K562 (cell line): ENCODE data around the gene GLI1. TPM values are rescaled to one million over a fixed set of nuclear protein-coding genes. Genes with fewer than 3 reads are reported as not detected.

ENCODE experiments used
- MAZ ChIP-seq, 2 experiments: fragments of 450-650 bp in 1 of 2; sonication (generic) in 1 of 2; formaldehyde crosslinking; IDR thresholded peaks in 1 of 2; conservative IDR thresholded peaks in 1 of 2; 2 replicates each; pipeline versions ENCODE4 v1.4.0 to v1.5.0; 2020; ENCODE audit warnings: mild to moderate bottlenecking in 1 of 2, missing genetic modification reagents in 1 of 2
- NCOA4 ChIP-seq: fragments of 450-650 bp; IDR thresholded peaks from 2 replicates; pipeline ENCODE4 v1.6.1; 2018; ENCODE audit warnings: mild to moderate bottlenecking; ENCODE audit not compliant: partially characterized antibody
- TEAD1 ChIP-seq, 2 experiments: fragments of 450-650 bp in 1 of 2; sonication (generic) in 1 of 2; formaldehyde crosslinking; IDR thresholded peaks; 2 replicates each; pipeline versions ENCODE4 v1.4.0 to v1.8.0; 2020 to 2022; ENCODE audit warnings: mild to moderate bottlenecking in 2 of 2, missing genetic modification reagents in 1 of 2
- TEAD4 ChIP-seq, 2 experiments: sonication (generic) in 1 of 2; formaldehyde crosslinking in 1 of 2; IDR thresholded peaks; 2 replicates each; pipeline versions ENCODE4 v1.6.1 to v1.8.0; 2012 to 2022; ENCODE audit warnings: borderline replicate concordance in 1 of 2, inconsistent platforms in 1 of 2, low read length in 1 of 2, mild to moderate bottlenecking in 1 of 2, missing genetic modification reagents in 1 of 2
- ZBED1 ChIP-seq: IDR thresholded peaks from 2 replicates; pipeline ENCODE4 v1.6.1; 2014
- ZBTB1 ChIP-seq: sonication (generic); formaldehyde crosslinking; IDR thresholded peaks from 2 replicates; pipeline ENCODE4 v1.8.1; 2023; ENCODE audit warnings: missing genetic modification reagents, low read depth, mild to moderate bottlenecking, borderline replicate concordance
- ZKSCAN1 ChIP-seq: fragments of 150-350 bp; IDR thresholded peaks from 2 replicates; pipeline ENCODE4 v1.6.1; 2016; ENCODE audit warnings: low read depth, low read length
- ZNF586 ChIP-seq: fragments of 450-650 bp; formaldehyde crosslinking; conservative IDR thresholded peaks from 2 replicates; pipeline ENCODE4 v1.4.0; 2020; ENCODE audit warnings: mild to moderate bottlenecking, moderate library complexity
- polyA plus RNA-seq, 8 experiments: library from polyadenylated mRNA; depleted of rRNA in 4 of 8; stranded (reverse) in 5 of 8; unstranded in 3 of 8; fragments of >200 nt; fragmentation: Nextera tagmentation in 2 of 8; fragmentation: Illumina TruSeq in 1 of 8; extraction: Ambion mirVana in 2 of 8; extraction: Trizol in 1 of 8; gene quantifications; 2 replicates each; pipeline versions ENCODE4 v1.2.1 to v1.2.3, GENCODE V29; 2011 to 2014; ENCODE audit warnings: inconsistent platforms in 1 of 8, missing spikeins in 1 of 8
- total RNA-seq, 7 experiments: library from RNA; depleted of rRNA in 6 of 7; stranded (reverse); fragments of >200 nt in 6 of 7; fragmentation: Illumina TruSeq in 2 of 7; extraction: Trizol in 2 of 7; gene quantifications; 2 replicates each; pipeline versions ENCODE4 v1.2.1 to v1.2.3, GENCODE V29; 2011 to 2021; ENCODE audit warnings: low replicate concordance in 1 of 7
- TF ChIP-seq, protein P1 (sequence below): fragments of 250-450 bp; sonication (Bioruptor Pico); IDR thresholded peaks from 2 replicates; pipeline ENCODE4 v1.9.0; 2021; ENCODE audit warnings: mild to moderate bottlenecking, inconsistent platforms
- TF ChIP-seq, protein P2 (sequence below): fragments of 450-650 bp; formaldehyde crosslinking; IDR thresholded peaks from 2 replicates; pipeline ENCODE4 v1.4.0; 2022; ENCODE audit warnings: missing genetic modification characterization
- TF ChIP-seq, protein P3 (sequence below): IDR thresholded peaks from 2 replicates; pipeline ENCODE4 v1.6.1; 2016; ENCODE audit warnings: missing genetic modification characterization, missing compliant biosample characterization
- TF ChIP-seq, protein P4 (sequence below): fragments of 450-650 bp; IDR thresholded peaks from 2 replicates; pipeline ENCODE4 v1.6.1; 2016; ENCODE audit warnings: low read depth

The GLI1 gene
- total and polyA plus RNA-seq, 9 of the 15 experiments (the other 6 are each of a cell fraction or from before 2014, with no cell fraction given) = 0.24 to 3.7 (median 0.61) TPM

DNA sequence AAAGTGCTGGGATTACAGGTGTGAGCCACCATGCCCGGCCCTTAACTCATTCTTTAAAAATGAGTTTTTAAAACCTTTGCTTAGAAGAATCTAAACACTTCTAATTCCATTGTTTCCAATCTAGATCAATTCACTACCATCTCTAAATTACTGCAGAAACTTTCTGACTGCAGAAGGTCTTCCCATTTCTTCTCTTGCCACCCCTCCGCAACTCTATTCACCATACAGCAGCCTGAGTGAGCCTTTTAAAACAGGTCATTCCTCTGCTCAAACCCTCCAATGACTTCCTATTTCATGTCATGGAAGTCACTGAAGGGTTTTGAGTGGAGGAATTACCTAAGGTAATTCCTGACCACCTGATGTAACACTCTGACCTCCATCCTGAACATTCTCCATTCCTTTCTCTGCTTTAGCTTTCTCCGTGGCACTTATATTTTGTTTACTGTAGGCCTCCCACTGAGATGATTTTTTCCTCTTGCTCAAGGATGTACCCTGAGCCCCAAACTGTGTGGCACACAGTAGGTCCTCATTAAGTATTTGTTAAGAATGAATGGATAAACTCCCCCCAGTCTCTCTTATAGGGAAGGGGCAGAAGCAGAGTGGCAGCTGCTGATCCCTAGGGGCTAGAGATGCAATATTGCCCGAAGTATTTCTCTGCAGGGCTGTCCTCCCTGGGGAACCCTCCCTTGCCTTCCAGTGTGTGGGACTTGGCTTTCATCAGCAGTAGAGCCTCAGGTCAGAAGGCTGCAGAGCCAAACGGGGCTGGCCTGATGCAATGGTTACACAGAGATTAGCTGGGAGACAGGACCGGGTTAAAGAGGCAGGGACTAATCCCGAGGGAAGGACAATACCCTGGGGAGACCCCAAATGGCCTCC is 59.6 kb downstream of the GLI1 start (continued):
- TF ChIP-seq, protein P1, sequence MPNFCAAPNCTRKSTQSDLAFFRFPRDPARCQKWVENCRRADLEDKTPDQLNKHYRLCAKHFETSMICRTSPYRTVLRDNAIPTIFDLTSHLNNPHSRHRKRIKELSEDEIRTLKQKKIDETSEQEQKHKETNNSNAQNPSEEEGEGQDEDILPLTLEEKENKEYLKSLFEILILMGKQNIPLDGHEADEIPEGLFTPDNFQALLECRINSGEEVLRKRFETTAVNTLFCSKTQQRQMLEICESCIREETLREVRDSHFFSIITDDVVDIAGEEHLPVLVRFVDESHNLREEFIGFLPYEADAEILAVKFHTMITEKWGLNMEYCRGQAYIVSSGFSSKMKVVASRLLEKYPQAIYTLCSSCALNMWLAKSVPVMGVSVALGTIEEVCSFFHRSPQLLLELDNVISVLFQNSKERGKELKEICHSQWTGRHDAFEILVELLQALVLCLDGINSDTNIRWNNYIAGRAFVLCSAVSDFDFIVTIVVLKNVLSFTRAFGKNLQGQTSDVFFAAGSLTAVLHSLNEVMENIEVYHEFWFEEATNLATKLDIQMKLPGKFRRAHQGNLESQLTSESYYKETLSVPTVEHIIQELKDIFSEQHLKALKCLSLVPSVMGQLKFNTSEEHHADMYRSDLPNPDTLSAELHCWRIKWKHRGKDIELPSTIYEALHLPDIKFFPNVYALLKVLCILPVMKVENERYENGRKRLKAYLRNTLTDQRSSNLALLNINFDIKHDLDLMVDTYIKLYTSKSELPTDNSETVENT (CRISPR knock-in tag) = no peak
- TF ChIP-seq, protein P2, sequence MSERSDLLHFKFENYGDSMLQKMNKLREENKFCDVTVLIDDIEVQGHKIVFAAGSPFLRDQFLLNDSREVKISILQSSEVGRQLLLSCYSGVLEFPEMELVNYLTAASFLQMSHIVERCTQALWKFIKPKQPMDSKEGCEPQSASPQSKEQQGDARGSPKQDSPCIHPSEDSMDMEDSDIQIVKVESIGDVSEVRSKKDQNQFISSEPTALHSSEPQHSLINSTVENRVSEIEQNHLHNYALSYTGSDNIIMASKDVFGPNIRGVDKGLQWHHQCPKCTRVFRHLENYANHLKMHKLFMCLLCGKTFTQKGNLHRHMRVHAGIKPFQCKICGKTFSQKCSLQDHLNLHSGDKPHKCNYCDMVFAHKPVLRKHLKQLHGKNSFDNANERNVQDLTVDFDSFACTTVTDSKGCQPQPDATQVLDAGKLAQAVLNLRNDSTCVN (CRISPR knock-in tag) = no peak
- TF ChIP-seq ZBED1 (no peak), MAZ (CRISPR knock-in tag; conservative IDR thresholded peaks at IDR 0.05 in 1 of 2, IDR thresholded peaks at IDR 0.05 in 1 of 2) (no peak), TEAD4 (IDR thresholded peaks at IDR 0.05; ENCODE audit: low read length) (no peak), TEAD4 (CRISPR knock-in tag; IDR thresholded peaks at IDR 0.05; ENCODE audit: borderline replicate concordance) (no peak), ZNF586 (CRISPR knock-in tag) (no peak), ZBTB1 (CRISPR knock-in tag) (no peak), NCOA4 (no peak), TEAD1 (CRISPR knock-in tag; IDR thresholded peaks at IDR 0.05) (no peak; a peak in 1 of 4 replicates), ZKSCAN1 (peak; percentile 97)
- TF ChIP-seq, protein P3, sequence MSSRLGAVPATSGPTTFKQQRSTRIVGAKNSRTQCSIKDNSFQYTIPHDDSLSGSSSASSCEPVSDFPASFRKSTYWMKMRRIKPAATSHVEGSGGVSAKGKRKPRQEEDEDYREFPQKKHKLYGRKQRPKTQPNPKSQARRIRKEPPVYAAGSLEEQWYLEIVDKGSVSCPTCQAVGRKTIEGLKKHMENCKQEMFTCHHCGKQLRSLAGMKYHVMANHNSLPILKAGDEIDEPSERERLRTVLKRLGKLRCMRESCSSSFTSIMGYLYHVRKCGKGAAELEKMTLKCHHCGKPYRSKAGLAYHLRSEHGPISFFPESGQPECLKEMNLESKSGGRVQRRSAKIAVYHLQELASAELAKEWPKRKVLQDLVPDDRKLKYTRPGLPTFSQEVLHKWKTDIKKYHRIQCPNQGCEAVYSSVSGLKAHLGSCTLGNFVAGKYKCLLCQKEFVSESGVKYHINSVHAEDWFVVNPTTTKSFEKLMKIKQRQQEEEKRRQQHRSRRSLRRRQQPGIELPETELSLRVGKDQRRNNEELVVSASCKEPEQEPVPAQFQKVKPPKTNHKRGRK (tag) = no peak
- TF ChIP-seq, protein P4, sequence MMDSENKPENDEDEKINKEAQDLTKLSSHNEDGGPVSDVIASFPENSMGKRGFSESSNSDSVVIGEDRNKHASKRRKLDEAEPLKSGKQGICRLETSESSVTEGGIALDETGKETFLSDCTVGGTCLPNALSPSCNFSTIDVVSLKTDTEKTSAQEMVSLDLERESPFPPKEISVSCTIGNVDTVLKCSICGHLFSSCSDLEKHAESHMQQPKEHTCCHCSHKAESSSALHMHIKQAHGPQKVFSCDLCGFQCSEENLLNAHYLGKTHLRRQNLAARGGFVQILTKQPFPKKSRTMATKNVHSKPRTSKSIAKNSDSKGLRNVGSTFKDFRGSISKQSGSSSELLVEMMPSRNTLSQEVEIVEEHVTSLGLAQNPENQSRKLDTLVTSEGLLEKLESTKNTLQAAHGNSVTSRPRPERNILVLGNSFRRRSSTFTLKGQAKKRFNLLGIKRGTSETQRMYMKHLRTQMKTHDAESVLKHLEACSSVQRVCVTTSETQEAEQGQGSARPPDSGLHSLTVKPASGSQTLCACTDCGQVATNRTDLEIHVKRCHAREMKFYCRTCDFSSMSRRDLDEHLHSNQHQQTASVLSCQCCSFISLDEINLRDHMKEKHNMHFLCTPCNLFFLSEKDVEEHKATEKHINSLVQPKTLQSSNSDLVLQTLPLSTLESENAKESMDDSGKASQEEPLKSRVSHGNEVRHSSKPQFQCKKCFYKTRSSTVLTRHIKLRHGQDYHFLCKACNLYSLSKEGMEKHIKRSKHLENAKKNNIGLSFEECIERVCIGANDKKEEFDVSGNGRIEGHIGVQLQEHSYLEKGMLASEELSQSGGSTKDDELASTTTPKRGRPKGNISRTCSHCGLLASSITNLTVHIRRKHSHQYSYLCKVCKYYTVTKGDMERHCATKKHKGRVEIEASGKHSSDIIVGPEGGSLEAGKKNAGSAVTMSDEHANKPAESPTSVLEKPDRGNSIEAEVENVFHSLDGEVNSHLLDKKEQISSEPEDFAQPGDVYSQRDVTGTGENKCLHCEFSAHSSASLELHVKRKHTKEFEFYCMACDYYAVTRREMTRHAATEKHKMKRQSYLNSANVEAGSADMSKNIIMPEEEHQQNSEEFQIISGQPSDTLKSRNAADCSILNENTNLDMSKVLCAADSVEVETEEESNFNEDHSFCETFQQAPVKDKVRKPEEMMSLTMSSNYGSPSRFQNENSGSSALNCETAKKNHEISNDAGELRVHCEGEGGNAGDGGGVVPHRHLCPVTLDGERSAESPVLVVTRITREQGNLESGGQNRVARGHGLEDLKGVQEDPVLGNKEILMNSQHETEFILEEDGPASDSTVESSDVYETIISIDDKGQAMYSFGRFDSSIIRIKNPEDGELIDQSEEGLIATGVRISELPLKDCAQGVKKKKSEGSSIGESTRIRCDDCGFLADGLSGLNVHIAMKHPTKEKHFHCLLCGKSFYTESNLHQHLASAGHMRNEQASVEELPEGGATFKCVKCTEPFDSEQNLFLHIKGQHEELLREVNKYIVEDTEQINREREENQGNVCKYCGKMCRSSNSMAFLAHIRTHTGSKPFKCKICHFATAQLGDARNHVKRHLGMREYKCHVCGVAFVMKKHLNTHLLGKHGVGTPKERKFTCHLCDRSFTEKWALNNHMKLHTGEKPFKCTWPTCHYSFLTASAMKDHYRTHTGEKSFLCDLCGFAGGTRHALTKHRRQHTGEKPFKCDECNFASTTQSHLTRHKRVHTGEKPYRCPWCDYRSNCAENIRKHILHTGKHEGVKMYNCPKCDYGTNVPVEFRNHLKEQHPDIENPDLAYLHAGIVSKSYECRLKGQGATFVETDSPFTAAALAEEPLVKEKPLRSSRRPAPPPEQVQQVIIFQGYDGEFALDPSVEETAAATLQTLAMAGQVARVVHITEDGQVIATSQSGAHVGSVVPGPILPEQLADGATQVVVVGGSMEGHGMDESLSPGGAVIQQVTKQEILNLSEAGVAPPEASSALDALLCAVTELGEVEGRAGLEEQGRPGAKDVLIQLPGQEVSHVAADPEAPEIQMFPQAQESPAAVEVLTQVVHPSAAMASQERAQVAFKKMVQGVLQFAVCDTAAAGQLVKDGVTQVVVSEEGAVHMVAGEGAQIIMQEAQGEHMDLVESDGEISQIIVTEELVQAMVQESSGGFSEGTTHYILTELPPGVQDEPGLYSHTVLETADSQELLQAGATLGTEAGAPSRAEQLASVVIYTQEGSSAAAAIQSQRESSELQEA = no peak
